Astrocyte of the hippocampus (primary cell): ENCODE data around the gene GFAP.
A peak's percentile ranks its signal among the peaks of the same experiment; 100 is the strongest.

Source experiments
- DNase-seq: peaks from one replicate; pipeline ENCODE4 v3.0.0; 2011; ENCODE audit warnings: low read depth, low spot score

Gene GFAP

DNA sequence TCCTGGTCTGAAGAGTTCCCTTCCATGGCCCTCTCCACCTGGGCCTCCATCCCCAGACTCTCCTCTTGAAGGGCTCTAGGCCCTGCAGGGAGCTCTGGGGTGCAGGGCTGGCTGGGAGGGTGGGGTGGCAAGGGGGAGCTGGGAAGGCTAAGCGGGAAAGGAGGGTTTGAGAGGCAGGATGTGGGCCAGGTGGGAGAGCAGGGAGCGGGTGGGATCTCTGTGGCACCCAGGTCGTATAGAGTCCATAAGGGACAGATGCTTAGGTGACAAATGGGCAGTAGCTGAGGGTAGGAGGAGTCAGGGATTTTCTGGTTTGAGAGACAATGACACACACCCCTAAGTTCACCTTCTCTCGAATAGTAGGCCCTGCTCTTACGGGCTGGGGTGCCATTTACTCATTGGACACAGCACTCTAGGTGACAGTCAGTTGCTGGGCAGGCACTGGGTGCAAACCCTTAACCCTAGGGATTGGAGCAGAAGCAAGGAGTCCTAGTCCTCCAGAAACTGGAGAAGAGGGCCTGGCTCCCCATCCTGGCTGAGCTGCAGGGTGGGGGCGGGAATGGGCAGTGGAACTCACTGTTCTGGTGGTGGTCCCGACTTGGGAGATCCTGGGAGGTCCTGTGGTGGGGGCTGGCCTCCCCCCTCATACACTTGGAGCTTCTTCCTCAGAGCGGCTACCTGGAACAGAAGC lies 16.9 kb upstream of the GFAP start:
- no peak for DNase-seq

DNA sequence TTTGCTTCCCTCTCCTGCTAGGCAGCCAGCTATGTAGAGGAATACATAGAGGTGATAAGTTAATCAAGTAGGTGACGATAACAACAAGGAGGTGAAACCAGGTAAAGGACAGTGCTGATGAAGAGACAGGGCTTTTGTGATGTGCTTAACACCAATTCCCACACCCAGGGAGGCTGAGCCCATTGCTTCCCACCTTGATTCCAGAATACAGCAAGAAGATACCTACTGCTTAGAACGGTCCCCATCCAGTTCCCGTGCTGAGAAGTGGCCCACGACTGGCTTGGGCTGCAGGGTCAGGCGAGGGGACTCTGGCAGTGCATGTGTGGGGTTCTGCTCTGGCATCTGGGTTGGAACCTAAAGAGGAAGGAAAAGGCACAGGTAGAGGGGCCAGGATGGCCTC lies 16.1 kb upstream of the GFAP start:
- no peak for DNase-seq

DNA sequence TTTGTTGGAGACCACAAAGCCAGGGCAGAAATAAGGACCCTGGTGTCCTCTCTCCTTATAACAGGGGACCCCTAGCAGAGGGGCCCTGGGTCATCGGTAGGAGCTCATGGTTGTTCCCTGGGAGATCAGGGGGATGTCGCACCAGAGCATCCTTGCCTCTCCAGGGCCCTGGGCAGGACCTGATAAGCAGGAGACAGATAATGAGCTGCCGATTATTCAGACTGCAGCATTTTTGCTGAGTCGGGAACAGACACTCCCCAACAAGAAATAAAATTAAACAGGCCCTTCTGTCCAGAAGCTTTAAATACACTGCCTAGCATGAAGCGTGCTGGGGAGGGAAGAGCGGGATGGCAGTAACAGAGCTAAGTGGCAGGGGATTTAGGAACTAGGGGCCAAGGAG lies 15.4 kb upstream of the GFAP start:
- DNase-seq: no peak

DNA sequence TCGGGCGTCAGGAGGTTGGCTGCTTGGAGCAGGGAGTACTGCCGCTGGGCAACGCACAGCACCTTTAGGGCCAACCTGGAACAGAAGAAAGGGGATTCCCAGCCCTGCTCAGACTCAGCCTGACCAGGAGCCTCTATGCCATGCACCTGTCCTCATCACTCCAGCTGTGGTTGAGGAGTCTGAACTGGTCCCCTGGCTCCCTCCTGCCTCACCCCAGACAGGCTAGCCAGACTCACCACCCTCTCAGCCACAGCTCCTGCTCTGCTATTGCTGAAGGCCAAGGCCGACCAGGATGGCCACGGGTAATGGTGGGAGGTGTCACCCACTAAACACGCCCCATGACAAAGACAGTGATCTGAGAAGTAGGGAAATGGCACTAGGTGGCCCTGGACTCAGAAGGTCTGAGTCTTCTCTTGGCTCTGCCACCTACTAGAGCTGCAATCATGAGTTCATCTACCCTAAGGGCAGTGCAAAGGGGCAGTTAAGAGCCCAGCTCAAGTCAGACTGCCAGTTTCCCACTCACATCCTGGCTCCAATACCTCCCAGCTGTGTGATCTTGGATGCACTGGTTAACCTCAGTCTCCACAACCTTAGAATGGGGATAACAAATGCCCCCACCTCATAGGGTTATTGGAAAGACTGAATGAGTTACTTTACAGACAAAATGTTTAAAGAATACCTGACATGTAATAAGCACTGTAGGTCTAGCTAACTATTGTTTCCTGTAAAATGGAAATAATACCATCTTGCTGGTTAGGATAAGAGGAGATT lies 13.8 kb upstream of the GFAP start:
- no peak for DNase-seq

DNA sequence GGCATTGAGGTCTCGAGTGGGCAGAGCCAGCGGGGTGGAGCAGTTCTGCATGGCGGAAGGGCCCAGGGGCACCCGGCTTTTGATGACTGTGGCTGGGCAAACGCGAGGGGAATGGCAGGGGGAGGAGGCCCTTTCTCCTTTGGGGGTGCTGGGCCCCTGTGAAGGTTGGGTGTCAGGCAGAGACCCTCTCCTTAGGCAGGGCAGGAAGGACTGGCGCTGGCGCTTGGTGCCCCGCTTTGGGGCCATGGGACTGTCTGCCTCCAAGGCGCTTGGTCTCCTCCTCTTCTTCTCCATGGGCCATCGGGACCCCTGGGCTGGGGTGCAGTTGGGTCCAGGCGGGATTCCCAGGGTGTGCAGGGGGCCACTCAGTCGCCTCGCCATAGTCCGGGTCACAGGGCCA lies 12.8 kb upstream of the GFAP start:
- DNase-seq: no peak

DNA sequence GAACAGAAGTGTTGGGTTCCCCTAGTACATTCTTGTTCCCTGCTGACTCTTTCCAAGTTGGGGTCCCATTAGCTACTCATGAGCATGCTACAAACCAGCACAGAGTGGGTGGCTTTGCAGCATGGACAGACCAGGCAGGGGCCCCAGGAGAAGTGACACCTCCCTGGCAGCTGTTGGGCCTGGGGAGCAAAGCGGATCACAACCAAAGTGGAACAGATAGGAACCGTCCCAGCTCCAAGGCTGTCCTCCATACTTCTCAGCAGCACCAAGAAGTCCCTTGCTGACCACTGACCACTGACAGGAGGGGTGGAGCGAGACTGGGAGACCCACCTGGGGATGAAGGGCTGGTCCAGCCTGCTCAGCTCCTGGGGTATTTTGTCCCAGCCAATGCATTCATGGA lies 12.4 kb upstream of the GFAP start:
- no peak for DNase-seq

DNA sequence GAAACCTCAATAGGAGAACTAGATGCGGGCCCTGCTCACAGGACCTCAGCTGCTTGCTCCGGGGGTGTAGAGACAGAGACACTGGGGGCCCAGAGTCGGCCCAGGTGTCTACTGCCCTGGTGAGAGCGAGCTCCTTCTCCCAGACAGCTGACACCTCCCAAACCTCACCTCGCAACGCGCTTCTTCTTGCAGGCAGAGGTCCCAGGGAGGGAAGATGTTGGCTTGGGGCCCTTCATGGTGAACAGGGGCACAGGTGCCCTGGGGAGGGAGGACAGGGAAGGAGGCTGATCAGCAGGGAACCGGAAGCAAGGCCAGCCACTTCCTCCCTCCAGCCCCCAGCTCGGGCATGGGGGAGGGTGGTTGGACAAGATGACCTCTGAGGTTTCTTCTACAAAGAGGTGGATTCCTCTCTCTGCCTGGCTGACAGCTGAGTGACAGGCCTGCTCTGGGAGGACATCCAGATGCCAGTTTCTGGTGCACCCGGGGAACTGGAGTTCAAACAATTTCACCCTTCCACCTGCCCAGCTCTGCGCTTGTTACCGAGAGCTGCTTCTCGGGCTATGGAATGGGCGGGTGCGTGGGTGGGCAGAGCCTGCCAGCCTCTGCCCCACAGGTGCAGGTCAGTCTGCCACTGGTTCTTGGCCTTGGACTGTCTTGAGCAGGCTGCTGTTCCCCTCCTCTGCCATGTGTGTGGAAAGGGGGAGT lies 11.7 kb upstream of the GFAP start:
- DNase-seq: no peak

- no peak for DNase-seq
Observed at GRCh38 chr17:44925731-44926697, 10.7 kb upstream of the GFAP start.

GRCh38 chr17:44924107-44924544 lies 8.8 kb upstream of the GFAP start:
- no peak for DNase-seq

DNA sequence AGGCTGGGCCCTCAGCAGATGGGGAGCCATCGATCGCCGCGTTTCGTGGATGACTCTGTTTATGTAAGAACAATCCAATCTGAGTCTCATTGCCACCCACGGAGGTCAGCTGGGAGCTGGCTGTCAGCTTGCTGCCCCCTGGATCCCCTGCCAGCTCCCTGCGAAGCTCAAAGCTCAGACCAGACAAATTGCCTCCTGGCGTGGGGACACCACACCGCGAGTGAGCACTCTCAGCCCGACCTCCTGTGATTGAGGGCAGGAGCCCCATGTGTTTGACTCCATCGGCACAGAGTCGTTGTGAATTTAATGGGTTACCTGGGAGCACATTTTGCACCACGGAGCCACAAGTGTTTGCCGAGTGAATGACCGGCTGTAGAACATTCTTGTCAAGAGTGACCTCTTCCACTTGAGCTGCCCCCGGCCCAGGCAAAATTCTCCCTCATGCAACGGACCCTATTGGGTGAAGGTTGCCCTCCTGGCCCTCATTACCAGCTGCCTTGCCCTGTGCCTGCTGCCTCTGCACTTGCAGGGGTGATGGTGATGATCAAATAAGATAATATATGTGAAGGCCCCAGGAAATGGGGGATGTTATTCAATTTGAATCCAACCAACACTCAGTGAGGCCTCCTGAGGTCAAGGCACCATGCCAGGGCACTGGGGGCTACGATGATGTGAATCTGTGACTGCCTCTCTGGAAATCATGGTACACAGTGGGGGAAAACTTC lies 7.6 kb upstream of the GFAP start:
- DNase-seq: no peak

GRCh38 chr17:44922136-44922535 lies 6.8 kb upstream of the GFAP start:
- DNase-seq: no peak

- DNase-seq: no peak
Observed at GRCh38 chr17:44921122-44921882, 6.0 kb upstream of the GFAP start.

GRCh38 chr17:44920565-44920940 lies 5.3 kb upstream of the GFAP start:
- no peak for DNase-seq

GRCh38 chr17:44919885-44920564 lies 4.7 kb upstream of the GFAP start:
- DNase-seq: peak; percentile 91

DNA sequence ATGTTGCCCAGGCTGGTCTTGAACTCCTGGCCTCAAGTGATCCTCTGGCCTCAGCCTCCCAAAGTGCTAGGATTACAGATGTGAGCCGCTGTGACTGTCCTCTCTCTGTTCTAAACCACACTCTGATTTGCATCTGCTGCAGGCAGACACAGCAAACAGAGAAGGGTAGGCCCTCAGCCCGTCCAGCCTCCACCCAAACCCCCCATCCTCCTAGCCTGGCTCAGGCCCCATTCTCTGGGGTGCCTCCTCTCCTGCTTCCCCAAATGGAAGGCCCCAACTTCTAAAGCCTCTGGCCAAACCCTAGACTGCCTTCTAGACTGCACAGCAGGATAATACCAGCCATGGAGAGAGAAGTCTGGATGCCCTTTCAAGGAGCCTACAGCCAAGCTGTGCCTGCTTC lies 4.1 kb upstream of the GFAP start:
- no peak for DNase-seq

GRCh38 chr17:44918006-44918405 lies 2.7 kb upstream of the GFAP start:
- no peak for DNase-seq

DNA sequence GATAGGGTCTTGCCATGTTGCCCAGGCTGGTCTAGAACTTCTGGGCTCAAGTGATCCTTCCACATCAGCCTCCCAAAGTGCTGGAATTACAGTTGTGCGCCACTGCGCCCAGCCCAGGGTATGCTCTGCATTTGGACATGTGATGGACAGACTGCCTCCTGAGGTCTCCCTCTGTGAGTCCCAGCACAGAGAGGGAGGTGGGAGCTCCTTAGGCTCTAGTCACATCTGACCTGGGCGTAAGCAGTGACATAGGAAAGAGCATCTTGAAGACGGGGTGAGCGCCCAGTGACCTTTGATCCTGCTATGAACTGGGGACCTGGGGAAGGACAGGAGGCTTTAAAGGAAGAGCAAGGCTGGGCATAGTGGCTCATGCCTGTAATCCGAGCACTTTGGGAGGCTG lies 2.2 kb upstream of the GFAP start:
- no peak for DNase-seq

- DNase-seq: peak; percentile 92
Observed at GRCh38 chr17:44916781-44917241, 1.5 kb upstream of the GFAP start.
